Keratinocyte (primary cell): Measurements from ENCODE around the gene BABAM2. TPM values are rescaled to one million over a fixed set of nuclear protein-coding genes. Genes with fewer than 3 reads are reported as not detected.
"Not testable (repeated sequence)": the region's sequence is repeated elsewhere in the genome, so short reads cannot be mapped to it uniquely, and the experiment has no call there.

ENCODE experiments used
- DNase-seq: peaks from one replicate; pipeline ENCODE4 v3.0.0-alpha.2; 2011; ENCODE audit warnings: low read depth, missing footprints, low spot score
- FAIRE-seq: peaks from 2 replicates; lab custom pipeline; 2011; peaks lifted over from hg19 to GRCh38; lab: Jason Lieb, UNC
- H2AFZ ChIP-seq: 2 replicates; pipeline ENCODE4 v1.6.0; 2012; ENCODE audit warnings: low read length, control low read depth, inconsistent platforms; ENCODE audit not compliant: control insufficient read depth
- H3K27ac ChIP-seq: 2 replicates; pipeline ENCODE4 v1.5.1; 2011; ENCODE audit warnings: low read length; ENCODE audit not compliant: control insufficient read depth, insufficient read depth
- H3K27me3 ChIP-seq: 3 replicates; pipeline ENCODE4 v1.6.0; 2011; ENCODE audit warnings: low read length; ENCODE audit not compliant: control insufficient read depth, insufficient read depth; ENCODE audit errors: extremely low read depth
- H3K36me3 ChIP-seq, 2 experiments: 2 replicates in 1 of 2; 3 replicates in 1 of 2; pipeline ENCODE4 v1.5.1; 2011; ENCODE audit warnings: low read length in 2 of 2, mild to moderate bottlenecking in 1 of 2; ENCODE audit not compliant: control insufficient read depth in 2 of 2, insufficient read depth in 2 of 2; ENCODE audit errors: extremely low read depth in 1 of 2
- H3K4me1 ChIP-seq: 3 replicates; pipeline ENCODE4 v1.5.1; 2011; ENCODE audit warnings: low read length; ENCODE audit not compliant: control insufficient read depth, insufficient read depth; ENCODE audit errors: extremely low read depth
- H3K4me2 ChIP-seq: 3 replicates; pipeline ENCODE4 v1.6.0; 2011; ENCODE audit warnings: low read depth, low read length; ENCODE audit not compliant: control insufficient read depth, insufficient read depth; ENCODE audit errors: extremely low read depth
- H3K4me3 ChIP-seq, 3 experiments: fragments of 200-600 bp in 1 of 3; sonication (generic) in 1 of 3; 2 replicates in 2 of 3; 3 replicates in 1 of 3; pipeline ENCODE4 v1.5.1; 2011 to 2016; ENCODE audit warnings: low read length in 3 of 3, mild to moderate bottlenecking in 3 of 3, control low read depth in 2 of 3, inconsistent platforms in 1 of 3, low read depth in 1 of 3, mixed read lengths in 1 of 3, mixed run types in 1 of 3, moderate library complexity in 1 of 3; ENCODE audit not compliant: control insufficient read depth in 2 of 3, insufficient read depth in 2 of 3; ENCODE audit errors: extremely low read depth in 1 of 3
- H3K79me2 ChIP-seq: 2 replicates; pipeline ENCODE4 v1.6.0; 2012; ENCODE audit warnings: low read length; ENCODE audit not compliant: control insufficient read depth, insufficient read depth
- H3K9ac ChIP-seq: 3 replicates; pipeline ENCODE4 v1.6.0; 2011; ENCODE audit warnings: low read length; ENCODE audit not compliant: control insufficient read depth, insufficient read depth; ENCODE audit errors: extremely low read depth
- H3K9me1 ChIP-seq: 3 replicates; pipeline ENCODE4 v1.6.0; 2011; ENCODE audit warnings: low read length; ENCODE audit not compliant: control insufficient read depth, insufficient read depth; ENCODE audit errors: extremely low read depth
- H3K9me3 ChIP-seq: 2 replicates; pipeline ENCODE4 v1.5.1; 2012; ENCODE audit warnings: low read depth, low read length; ENCODE audit not compliant: control insufficient read depth
- H4K20me1 ChIP-seq: 3 replicates; pipeline ENCODE4 v1.6.0; 2011; ENCODE audit warnings: low read length; ENCODE audit not compliant: control insufficient read depth, insufficient read depth; ENCODE audit errors: extremely low read depth
- EZH2 ChIP-seq: IDR thresholded peaks from one replicate; pipeline ENCODE4 v1.6.1; 2012; ENCODE audit warnings: inconsistent platforms, mild to moderate bottlenecking, low read length, moderate library complexity
- dilution Hi-C: fragments of 300-500 bp; cut with MboI; formaldehyde crosslinking; loops from one replicate; pipeline ENCODE4 v1.7.0; 2020; ENCODE audit warnings: low sequenced_read_pairs; ENCODE audit not compliant: extremely low pct_ligation_motif_present
- polyA plus RNA-seq, 5 experiments: library from polyadenylated mRNA; depleted of rRNA in 3 of 5; stranded (reverse) in 3 of 5; stranded (forward) in 1 of 5; unstranded in 1 of 5; fragments of >200 nt; gene quantifications; 1 replicate in 1 of 5; 2 replicates in 3 of 5; 3 replicates in 1 of 5; pipeline versions ENCODE4 v1.2.1 to v1.2.3, GENCODE V29; 2011 to 2012; ENCODE audit warnings: missing spikeins in 2 of 5, low read depth in 1 of 5, low replicate concordance in 1 of 5
- TF ChIP-seq, protein P1 (sequence below), 3 experiments: IDR thresholded peaks in 1 of 3; conservative IDR thresholded peaks in 1 of 3; optimal IDR thresholded peaks in 1 of 3; 2 replicates in 2 of 3; 3 replicates in 1 of 3; pipeline versions ENCODE3 to v1.5.1; 2011; ENCODE audit warnings: low read length in 3 of 3, mild to moderate bottlenecking in 3 of 3, moderate library complexity in 2 of 3, control low read depth in 1 of 3, inconsistent platforms in 1 of 3; ENCODE audit not compliant: insufficient read depth in 2 of 3; ENCODE audit errors: extremely low read depth in 1 of 3

Gene BABAM2
- polyA plus RNA-seq, 1 donor (not counting 4 experiments of a cell fraction or from before 2014, with no cell fraction given), result 29.8 TPM

DNA sequence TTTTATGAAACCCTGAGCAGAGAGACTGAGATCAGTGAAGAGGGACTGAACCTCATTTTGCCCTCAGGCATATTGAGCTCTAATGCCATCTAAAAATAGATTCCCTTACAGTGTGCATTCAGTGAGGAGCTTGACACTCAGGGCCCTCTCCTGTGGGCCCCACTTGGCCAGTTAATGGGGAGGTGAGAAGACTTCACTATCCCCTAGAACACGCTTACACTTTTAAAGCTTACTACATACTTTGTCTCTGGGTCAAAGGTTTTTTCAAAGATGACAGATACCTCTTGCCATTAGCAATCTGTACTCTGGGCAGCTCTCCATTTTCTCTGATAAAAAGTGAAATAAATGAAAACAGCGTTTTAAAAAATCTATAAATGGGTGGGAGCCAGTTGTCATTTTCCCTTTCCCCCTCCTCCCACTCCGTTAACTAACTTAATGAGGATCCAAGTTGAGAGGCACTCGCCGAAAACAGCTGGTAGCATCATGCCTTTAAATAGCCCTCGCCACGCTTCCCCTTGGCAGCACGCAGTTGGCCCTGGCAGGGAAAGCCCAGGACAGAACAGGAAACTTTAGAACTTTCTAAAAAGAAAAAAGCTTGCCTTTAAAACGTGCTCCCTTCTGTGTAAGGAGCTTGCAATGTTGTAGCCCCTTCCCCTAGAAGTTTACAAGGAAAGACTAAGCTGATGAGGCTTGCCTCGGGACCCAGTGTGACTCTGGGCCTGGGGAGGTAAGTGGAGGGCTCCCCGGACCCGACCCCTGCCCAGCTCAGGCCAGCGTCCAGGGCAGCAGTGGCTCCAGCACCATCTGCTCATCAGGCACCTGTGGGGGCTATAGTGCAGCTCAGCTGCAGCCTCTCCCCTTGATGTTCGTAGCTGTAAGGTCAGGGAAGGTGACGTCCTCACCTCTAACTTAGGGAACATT lies 443.3 kb downstream of the BABAM2 start:
- no peaks in the 10 kb centered on the region for H3K27me3 ChIP-seq
- peaks cover 9% of the 10 kb centered on the region for H3K4me1 ChIP-seq
- no peak overlapping the region for H3K9ac ChIP-seq
- no peak overlapping the region for H3K4me3 ChIP-seq
- no peaks in the 10 kb centered on the region for H3K79me2 ChIP-seq
- no peaks in the 10 kb centered on the region for H4K20me1 ChIP-seq
- dilution Hi-C loops, result no loop called here
- no peak for DNase-seq
- H3K9me3 ChIP-seq, result no peaks in the 10 kb centered on the region
- no peak for FAIRE-seq
- H3K36me3 ChIP-seq, result no peaks in the 10 kb centered on the region
- no peaks in the 10 kb centered on the region for H3K9me1 ChIP-seq
- no peak overlapping the region for H3K27ac ChIP-seq
- H3K4me2 ChIP-seq, result no peak overlapping the region
- no peak overlapping the region for H2AFZ ChIP-seq
- TF ChIP-seq EZH2, result no peak
- TF ChIP-seq, protein P1, sequence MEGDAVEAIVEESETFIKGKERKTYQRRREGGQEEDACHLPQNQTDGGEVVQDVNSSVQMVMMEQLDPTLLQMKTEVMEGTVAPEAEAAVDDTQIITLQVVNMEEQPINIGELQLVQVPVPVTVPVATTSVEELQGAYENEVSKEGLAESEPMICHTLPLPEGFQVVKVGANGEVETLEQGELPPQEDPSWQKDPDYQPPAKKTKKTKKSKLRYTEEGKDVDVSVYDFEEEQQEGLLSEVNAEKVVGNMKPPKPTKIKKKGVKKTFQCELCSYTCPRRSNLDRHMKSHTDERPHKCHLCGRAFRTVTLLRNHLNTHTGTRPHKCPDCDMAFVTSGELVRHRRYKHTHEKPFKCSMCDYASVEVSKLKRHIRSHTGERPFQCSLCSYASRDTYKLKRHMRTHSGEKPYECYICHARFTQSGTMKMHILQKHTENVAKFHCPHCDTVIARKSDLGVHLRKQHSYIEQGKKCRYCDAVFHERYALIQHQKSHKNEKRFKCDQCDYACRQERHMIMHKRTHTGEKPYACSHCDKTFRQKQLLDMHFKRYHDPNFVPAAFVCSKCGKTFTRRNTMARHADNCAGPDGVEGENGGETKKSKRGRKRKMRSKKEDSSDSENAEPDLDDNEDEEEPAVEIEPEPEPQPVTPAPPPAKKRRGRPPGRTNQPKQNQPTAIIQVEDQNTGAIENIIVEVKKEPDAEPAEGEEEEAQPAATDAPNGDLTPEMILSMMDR (optimal IDR thresholded peaks at IDR 0.05 in 1 of 3, IDR thresholded peaks at IDR 0.05 in 1 of 3, conservative IDR thresholded peaks at IDR 0.05 in 1 of 3; ENCODE audit: extremely low read depth in 1 of 3, insufficient read depth in 2 of 3, low read length in 3 of 3), result no peak

- Histone ChIP-seq H3K27ac (no peak overlapping the region), H3K27me3 (no peaks in the 10 kb centered on the region), H3K4me2 (no peak overlapping the region), H3K36me3 (no peaks in the 10 kb centered on the region), H3K79me2 (no peaks in the 10 kb centered on the region), H2AFZ (no peak overlapping the region), H3K9me1 (no peaks in the 10 kb centered on the region), H4K20me1 (no peaks in the 10 kb centered on the region), H3K9me3 (no peaks in the 10 kb centered on the region), H3K4me1 (peaks cover 9% of the 10 kb centered on the region), H3K9ac (no peak overlapping the region), H3K4me3 (no peak overlapping the region)
- FAIRE-seq (no peak), DNase-seq (no peak)
- dilution Hi-C loops, result no loop called here
- no peak for TF ChIP-seq EZH2
- TF ChIP-seq, protein P1 (optimal IDR thresholded peaks at IDR 0.05 in 1 of 3, IDR thresholded peaks at IDR 0.05 in 1 of 3, conservative IDR thresholded peaks at IDR 0.05 in 1 of 3; ENCODE audit: extremely low read depth in 1 of 3, insufficient read depth in 2 of 3, low read length in 3 of 3), result no peak
Measured at GRCh38 chr2:28334527-28334894, 444.0 kb downstream of the BABAM2 start.

GRCh38 chr2:28335265-28335664 lies 444.7 kb downstream of the BABAM2 start:
- FAIRE-seq, H3K9me1 ChIP-seq, H3K4me1 ChIP-seq, H2AFZ ChIP-seq, H3K4me2 ChIP-seq, H3K27ac ChIP-seq, H3K79me2 ChIP-seq, DNase-seq, H3K36me3 ChIP-seq, H3K9me3 ChIP-seq, H3K9ac ChIP-seq, H3K4me3 ChIP-seq, H3K27me3 ChIP-seq, H4K20me1 ChIP-seq, dilution Hi-C loops: not testable (repeated sequence)
